ENCODE data around the gene FAM210B.
A peak's percentile ranks its signal among the peaks of the same experiment; 100 is the strongest.

The FAM210B gene

DNA sequence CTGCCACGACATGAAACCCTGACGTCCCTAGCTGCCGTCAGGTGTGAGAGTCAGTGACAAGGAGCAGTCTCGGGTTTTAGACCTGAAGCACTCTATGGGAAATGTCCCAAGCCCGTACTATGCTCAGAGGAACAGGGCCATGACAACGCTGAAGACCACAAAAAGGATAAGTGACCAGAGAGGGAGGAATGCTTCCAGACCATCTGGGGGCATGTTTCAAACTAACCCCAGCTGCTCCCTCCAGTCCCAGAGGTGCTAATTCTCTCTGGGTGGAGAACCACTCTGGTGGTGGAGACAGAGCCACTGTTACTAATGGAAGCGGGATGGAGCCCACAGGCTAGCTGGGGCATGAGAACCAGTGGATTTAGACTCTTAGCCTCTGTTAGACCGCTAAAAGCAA is 24.6 kb downstream of the FAM210B start:
- no peak overlapping the region for H3K4me3 ChIP-seq (ENCODE audit: low read depth, low read length)
- TF ChIP-seq, protein P1, sequence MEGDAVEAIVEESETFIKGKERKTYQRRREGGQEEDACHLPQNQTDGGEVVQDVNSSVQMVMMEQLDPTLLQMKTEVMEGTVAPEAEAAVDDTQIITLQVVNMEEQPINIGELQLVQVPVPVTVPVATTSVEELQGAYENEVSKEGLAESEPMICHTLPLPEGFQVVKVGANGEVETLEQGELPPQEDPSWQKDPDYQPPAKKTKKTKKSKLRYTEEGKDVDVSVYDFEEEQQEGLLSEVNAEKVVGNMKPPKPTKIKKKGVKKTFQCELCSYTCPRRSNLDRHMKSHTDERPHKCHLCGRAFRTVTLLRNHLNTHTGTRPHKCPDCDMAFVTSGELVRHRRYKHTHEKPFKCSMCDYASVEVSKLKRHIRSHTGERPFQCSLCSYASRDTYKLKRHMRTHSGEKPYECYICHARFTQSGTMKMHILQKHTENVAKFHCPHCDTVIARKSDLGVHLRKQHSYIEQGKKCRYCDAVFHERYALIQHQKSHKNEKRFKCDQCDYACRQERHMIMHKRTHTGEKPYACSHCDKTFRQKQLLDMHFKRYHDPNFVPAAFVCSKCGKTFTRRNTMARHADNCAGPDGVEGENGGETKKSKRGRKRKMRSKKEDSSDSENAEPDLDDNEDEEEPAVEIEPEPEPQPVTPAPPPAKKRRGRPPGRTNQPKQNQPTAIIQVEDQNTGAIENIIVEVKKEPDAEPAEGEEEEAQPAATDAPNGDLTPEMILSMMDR (IDR thresholded peaks at IDR 0.05; ENCODE audit: low read depth, low read length) = no peak

DNA sequence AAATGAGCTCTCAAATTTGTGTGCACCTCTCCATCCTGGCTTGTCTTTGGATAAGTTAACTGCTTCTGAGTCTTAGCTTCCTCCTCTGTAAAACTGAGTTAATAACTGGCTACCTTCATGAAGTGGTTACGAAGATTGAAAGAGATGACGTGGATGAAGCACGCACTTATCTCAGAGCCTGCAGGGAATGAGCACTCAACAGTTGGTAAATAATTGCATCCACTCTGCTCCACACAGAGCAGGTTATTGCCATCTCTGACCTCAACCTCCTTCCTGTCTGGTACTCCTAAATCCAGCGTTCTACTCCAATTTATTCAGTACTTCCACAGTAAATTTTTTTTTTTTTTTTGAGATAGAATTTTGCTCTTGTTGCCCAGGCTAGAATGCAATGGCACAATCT is 26.4 kb downstream of the FAM210B start:
- TF ChIP-seq, protein P1 (IDR thresholded peaks at IDR 0.05; ENCODE audit: low read depth, low read length) = no peak
- H3K4me3 ChIP-seq (ENCODE audit: low read depth, low read length) = no peak overlapping the region

DNA sequence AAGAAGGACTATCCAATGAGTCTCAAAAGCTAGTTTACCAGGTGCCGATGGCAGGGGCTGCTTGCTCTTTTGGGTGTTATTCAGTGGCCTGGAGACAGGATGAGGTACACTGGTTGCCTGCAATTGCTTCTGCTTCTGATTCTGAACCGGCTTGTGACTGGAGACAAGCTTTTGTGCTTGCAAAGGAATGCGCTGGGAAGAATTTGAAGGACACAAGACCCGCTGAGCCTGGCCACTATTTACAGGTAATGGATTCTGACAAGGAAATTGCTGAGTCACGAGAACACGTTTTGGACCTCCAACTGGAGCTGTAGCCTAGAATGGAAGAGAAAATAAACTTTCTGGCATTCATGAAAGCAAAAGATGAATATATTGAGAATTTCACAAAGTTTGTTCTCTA is 27.4 kb downstream of the FAM210B start:
- H3K4me3 ChIP-seq (ENCODE audit: low read depth, low read length) = no peak overlapping the region
- TF ChIP-seq, protein P1 (IDR thresholded peaks at IDR 0.05; ENCODE audit: low read depth, low read length) = no peak

DNA sequence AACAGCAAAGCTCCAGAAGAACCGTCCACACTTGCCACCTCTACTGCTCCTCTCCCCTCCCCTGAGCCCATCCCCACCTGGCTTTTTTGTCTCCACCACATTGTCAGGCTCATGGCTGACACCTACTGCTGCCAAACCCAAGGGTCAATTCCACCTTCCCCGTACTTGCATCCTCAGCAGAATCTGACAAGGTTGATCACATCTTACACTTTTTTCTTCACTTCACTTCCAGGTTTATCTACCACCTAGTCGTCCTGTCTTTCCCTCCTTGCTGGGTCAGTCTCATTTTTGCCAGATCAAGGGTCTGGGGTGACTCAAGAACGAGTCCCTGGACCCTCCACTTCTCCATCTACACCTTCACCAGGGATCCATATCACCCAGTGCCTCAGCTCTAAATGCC is 30.1 kb downstream of the FAM210B start:
- H3K4me3 ChIP-seq (ENCODE audit: low read depth, low read length) = no peak overlapping the region
- TF ChIP-seq, protein P1 (IDR thresholded peaks at IDR 0.05; ENCODE audit: low read depth, low read length) = no peak

DNA sequence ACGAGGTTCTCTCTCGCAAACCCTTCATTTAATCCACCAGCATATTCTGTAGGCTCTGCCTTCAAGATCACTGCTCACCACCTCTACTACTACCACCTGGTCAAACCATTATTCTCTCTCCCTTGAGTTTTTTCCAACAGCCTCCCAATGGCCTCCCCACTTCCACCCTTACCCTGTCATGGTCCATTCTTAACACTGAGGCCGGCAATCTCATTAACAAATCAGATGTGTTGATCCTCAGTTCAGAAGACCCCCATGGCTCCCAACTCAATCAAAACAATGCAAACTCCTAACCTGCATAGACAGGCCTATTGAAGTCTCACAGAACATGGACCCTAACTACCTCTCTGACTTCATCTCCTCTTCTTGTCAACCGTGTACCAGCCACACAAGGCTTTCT is 31.0 kb downstream of the FAM210B start:
- H3K4me3 ChIP-seq (ENCODE audit: low read depth, low read length) = no peak overlapping the region
- TF ChIP-seq, protein P1 (IDR thresholded peaks at IDR 0.05; ENCODE audit: low read depth, low read length) = no peak

DNA sequence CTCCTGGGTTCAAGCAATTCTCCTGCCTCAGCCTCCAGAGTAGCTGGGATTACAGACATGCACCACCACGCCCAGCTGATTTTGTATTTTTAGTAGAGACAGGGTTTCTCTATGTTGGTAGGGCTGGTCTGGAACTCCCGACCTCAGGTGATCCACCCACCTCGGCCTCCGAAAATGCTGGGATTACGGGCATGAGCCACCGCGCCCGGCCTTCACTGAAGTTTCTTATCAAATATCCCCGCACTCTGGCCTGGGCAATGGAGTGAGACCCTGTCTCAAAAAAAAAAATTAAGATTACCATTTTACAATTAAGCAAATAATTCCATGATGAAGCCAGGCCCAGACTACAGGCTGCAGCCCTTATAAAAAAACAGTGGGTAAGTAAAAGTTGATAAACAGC is 31.6 kb downstream of the FAM210B start:
- peak overlapping the region; percentile 95 for H3K4me3 ChIP-seq (ENCODE audit: low read depth, low read length)

DNA sequence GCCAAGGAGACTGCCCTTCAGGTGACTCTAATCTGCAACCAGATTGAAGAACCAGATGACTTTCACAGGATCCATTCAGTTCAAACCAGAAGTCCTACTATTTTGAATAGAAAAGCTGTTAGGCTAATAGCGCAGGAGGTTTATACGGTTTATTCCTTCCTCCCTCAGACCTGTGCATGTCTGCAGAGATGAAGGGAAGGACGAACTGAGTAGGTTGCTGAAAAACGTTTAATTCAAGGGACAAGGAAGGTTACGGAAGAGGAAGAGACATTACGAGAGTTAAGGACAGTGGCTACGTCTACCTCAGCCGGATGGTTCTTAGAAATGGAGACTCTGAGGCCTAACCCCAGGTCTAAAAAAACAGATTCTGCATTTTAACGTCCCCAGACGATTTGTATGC is 32.3 kb downstream of the FAM210B start:
- TF ChIP-seq, protein P1 (IDR thresholded peaks at IDR 0.05; ENCODE audit: low read depth, low read length) = no peak
- peak overlapping the region; percentile 95 for H3K4me3 ChIP-seq (ENCODE audit: low read depth, low read length)

DNA sequence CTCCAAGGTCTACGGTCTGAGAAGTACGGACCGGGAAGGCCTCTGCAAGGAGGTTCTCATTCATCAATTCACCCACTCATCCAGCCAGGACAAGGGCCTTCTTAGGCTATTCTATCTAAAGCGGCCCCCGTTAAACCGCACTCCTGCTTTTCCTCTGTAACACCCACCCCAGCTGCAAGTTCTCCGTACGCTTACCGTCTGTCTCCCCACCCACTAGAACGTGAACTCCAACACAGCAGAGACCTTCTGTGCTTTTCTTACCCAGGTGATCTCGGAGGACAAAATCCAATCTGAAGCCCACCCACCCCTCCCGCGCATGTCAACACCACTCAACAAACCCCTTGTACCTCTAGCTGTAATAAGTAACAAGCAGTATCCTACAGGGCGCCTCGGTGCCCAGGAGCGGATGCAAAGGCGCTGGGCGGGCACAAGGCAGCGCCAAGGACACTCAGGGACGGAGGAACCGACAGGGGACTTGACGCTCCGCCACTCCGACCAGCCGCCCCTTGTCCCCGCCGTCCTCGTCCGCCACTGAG is 32.9 kb downstream of the FAM210B start:
- TF ChIP-seq, protein P1 (IDR thresholded peaks at IDR 0.05; ENCODE audit: low read depth, low read length) = no peak
- peak overlapping the region; percentile 95 for H3K4me3 ChIP-seq (ENCODE audit: low read depth, low read length)

Measured in WI38 (cell line).